ENCODE data around the gene ERH.

ERH gene

DNA sequence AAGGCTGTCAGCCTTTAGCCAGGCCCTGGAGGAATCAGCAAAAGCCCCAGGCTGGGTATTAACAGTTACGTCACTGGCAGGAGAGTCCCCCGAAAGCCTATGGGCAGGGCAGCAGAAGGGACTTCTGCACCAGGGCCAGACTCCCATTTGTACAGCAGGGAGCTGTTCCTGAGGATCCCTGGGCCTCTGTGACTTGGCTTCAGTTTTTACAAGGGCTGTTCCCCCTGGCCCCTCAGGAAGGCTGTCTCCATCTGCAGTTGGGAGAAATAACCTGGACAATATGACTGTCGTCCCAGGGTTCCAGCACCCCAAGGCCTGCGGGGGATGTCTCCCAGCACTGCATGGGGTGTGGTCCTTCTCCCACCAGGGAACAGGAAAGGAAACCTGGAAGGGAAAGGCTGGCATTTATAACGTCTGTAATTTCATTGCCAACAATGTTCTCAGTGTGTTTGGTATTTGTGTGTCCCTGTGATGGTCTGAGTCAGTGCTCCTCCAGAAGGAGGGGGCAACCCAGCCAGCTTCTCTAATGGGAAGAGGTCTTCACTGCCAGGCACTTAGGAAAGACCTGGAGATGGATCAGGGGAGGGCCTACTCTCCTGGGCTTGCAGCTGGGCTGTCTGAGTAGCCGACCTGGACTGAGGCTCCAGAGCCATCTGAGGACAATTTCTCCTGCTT is 42.4 kb downstream of the ERH start:
- no peak for DNase-seq (ENCODE audit: low spot score)

DNA sequence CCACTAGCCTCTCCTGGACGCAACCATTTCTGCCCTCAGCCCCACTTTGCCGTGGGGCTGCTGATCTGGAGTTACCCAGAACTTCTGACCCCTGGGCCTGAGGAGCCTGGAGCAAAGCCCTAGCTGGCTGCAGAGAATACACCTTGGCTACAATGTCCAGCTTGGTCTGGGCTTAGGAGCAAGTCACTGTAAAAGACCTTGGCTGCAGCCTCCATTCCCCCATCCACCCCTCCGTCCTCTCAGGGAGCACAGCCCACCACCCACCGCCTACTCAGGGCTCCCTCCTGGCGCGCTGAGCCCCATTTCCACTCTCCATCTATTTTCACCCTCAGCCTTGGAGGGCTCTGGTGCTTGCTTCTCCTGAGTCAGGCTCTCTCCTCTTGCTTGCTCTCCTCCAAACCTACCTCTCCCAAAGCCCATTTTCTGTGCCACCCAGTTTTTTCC is 42.9 kb downstream of the ERH start:
- no peak for DNase-seq (ENCODE audit: low spot score)

DNA sequence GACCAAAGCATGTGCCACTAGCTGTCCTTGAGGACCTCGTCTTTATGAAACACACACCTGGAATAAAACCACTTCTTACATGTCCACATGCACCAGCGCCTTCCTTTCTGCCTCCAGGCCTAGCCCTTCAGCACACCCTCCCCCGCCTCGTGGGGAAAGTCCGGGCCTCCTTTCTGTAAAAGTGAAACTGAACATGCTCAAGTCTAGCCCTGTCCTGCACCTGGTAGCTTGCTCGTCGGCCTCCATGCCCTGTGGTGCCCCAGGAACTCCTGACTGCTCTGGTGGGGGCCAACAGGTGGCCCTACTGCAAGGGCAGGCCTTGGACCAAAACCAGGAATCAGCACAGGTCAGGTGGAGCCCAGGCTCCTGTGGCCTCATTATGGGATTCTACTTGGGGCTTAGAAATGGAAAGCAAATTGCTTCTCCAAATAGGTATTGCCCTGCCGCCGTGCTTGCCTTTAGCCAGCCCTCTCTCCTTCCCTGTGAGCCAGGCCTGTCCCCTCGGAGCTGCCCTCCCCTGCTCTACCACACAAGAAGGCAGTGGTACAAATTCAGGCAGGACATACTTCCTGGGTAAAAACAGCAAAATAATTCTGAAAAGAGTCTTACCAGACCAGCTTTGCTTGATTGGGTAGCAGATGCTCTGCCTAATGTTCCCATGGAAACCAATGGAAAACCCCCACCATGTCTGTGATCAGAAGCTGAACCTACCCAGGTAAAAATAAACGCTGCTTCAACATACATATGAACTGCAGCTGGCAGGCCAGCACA is 43.5 kb downstream of the ERH start:
- no peak for DNase-seq (ENCODE audit: low spot score)

DNA sequence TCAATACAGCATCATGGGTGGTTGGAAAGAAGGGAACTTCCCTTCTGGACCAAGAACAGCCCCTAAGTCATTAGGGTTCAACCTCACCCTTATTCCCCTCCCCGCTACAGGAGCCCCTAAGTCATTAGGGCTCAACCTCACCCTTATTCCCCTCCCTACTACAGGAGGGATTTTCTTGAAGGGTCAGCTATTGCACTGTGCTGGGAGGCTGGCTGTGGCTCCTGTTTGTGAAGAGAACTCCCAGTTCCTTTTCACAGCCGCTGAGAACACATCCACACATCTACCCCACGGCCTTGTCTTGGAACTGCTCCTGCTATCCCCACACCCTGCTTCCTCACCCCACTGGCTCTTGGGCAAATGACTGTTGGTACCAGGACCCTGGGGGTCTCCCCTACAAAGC is 44.9 kb downstream of the ERH start:
- DNase-seq (ENCODE audit: low spot score) = no peak

- DNase-seq (ENCODE audit: low spot score) = no peak
These were observed 46.2 kb downstream of the ERH start for GRCh38 chr14:69351911-69352310.

GRCh38 chr14:69351385-69351784 is 46.7 kb downstream of the ERH start:
- no peak for DNase-seq (ENCODE audit: low spot score)

DNA sequence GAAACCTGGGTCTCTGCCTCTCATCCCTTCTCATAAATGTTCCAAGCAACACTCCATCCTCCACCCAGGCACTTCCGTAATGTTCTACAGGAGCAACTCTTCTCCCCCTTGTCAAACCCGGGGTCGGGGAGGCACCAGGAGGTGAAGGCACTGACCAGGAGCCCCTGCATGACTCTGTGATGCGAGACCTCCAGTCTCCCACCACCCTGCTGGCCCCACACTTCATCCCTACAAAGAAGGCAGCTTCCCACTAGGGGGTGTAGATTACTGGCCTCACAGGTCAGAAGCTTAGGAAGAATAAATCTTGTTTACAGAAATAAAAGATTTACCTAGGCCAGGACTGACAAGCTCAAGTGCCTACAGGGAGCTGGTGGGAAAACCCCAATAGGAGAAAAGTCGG is 47.2 kb downstream of the ERH start:
- DNase-seq (ENCODE audit: low spot score) = no peak

DNA sequence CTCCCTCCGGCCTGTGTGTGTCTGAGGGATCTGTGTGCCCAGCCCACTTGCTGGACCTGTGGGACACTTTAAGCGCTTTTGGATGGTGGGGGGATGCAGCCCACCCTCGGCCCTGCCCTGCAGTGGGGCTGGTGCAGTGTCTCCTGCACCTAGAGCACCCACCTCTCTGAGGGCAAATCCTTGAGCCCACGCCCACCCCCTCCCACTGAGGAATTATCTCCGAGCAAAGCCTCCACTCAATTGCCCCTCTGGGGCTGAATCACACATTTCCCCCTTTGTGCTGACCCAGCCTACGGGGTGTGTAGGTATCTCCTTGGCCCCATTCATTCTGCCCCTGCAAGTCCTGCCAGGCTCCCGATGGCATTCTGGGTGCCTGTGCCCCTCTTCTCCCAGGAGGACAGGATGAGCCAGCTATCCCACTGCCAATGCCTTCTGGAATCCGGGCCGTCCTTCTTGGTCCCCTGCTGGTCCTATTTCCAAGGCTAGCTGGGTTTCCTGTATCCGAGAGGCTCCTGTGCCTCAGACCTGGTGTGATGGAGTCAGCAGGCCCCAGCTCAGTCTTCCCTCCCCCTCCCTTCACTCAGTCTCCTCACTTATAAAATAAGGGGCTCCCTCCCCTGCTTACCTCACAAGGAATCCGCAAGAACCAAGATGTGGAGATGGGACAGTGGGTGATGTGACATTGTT is 48.9 kb downstream of the ERH start:
- no peak for DNase-seq (ENCODE audit: low spot score)

DNA sequence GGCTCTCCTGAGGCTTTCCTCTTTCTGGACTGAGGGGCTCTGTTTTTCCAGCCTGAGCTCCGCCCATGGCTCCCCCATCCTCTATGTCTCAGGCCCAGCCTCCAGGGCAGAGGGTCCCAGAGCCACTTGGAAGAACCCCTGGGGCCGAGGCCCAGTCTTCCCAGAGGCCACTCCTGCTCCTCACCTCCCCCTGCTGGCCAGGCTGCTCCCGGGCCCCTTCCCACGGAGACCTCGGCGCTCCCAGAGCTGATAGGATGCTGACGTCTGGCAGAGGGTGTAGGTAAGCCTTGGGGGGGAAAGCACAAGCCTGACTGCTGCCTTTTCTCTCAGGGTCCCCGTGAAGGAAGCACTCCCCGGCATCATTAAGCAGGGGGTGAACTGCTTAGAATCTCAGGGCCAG is 51.4 kb downstream of the ERH start:
- no peak for DNase-seq (ENCODE audit: low spot score)

DNA sequence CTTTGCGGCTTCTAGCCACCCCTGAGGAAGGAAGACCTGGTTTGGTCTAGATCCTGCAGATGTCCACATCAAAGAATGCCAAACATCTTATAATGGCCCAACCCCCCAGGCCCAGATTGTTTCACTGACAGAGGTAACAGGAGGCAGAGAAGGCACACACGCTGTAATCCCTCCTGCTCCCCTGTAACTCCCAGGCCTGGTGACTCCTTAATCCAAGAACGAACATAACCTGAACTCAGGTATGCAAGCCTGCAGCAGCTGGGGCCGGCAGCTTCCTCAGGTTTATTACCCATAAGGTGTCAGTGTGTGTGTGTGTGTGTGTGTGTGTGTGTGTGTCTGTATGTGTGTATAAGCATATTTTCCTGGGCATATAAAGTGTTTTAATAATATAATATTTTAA is 52.7 kb downstream of the ERH start:
- DNase-seq (ENCODE audit: low spot score) = no peak

DNA sequence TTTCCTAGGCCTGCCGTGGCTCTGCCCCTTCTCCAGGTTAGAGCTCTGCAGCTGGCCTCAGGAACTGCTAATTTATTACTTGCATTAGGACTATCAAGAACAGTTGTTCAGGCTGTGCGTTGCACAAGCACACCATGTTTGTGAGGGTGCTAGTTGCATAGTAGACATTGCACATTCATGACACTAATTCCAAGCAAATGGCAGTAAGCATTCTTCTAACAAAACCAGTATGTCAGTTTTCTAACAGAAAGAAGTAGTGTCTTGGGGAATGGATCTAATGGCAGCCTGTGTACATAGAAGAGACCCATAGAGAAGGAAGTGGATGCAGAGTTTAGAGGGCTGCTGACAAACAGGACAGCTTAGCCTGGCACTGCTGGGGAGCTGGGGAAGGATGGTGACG is 53.9 kb downstream of the ERH start:
- DNase-seq (ENCODE audit: low spot score) = no peak

DNA sequence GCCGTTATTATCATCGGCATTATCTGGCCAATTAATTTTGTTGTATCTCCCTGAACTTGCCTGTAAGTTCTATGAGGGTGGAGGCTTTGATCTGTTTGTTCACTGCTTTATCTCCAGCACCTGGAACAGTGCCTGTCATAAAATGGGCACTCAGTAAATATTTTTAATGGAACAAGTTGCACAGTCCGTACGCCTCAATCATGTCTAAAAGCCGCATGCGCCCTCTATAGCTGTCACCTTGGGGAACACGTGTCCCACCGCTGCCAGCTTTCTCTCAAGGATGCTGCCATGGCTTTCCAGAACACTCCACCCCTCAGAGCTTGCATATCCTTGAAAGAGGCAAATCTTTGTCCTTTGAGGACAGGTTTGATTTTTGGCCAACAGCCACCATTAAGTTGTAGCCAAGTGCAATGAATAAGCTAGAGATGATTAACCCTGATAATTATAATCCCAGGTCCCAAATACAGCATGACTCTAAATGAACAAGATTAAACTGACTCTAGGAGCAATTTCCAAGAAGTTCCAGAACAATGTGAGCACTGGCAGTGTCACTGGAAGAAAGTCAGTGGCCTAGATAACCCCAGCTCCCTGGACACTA is 55.1 kb downstream of the ERH start:
- no peak for DNase-seq (ENCODE audit: low spot score)

DNA sequence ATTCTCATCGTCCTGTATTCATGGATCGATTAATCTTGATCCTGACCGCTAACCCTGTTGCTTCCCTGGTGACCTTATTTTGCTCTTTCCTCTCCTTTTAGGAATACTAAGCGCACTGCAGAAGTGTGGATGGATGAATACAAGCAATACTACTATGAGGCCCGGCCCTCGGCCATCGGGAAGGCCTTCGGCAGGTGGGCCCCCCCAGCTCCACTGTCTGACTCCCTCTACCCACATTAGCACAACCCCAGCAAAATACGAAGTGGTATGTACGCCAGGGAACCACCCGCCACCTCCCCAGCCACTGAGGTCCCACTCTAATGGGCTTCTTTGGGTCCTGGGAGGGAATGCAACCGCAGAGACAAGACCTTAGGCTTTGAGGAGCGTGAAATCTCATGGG is 58.7 kb downstream of the ERH start:
- no peak for DNase-seq (ENCODE audit: low spot score)

DNA sequence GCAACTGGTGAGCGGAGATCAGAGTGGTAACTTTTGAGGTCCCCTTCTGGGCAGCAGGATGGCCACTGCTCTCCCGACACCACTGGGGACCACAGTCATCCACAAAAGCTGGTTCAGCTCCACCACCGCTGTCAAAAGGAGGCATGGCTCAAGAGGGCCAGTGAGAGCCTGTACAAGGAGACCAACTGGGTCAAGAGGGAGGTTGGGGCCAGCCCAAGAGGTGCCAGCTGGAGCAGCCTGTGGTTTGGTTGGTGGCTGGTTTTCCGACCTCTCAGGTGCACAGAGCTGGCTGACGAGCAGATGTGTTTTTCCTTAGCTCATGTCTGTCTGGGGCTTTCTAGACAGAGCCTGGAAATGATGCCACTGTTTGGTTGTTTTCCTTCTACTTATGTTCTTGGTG is 60.1 kb downstream of the ERH start:
- no peak for DNase-seq (ENCODE audit: low spot score)

- no peak for DNase-seq (ENCODE audit: low spot score)
These were observed 62.7 kb downstream of the ERH start for GRCh38 chr14:69335371-69335771.

DNA sequence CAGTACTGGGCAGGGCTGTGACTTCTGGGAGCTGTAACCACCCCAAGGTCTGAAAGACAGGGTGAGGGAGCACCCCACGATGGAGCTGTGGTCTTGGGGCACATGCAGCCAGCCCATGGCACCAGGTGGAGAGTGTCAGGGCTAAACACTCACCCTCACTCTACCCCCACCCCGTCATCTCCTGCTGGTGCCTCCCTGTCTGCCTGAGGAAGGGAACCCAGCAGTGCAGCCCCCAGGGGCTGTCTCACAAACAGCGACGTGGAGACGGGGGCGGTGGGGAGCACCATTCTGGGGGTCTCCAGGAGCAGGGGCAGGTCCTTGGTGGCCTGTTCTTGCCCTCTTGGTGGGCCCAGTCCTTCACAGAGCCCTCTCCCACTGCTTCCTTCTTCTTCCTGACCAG is 63.5 kb downstream of the ERH start:
- DNase-seq (ENCODE audit: low spot score) = no peak

- no peak for DNase-seq (ENCODE audit: low spot score)
These were observed 64.2 kb downstream of the ERH start for GRCh38 chr14:69333791-69334337.

DNA sequence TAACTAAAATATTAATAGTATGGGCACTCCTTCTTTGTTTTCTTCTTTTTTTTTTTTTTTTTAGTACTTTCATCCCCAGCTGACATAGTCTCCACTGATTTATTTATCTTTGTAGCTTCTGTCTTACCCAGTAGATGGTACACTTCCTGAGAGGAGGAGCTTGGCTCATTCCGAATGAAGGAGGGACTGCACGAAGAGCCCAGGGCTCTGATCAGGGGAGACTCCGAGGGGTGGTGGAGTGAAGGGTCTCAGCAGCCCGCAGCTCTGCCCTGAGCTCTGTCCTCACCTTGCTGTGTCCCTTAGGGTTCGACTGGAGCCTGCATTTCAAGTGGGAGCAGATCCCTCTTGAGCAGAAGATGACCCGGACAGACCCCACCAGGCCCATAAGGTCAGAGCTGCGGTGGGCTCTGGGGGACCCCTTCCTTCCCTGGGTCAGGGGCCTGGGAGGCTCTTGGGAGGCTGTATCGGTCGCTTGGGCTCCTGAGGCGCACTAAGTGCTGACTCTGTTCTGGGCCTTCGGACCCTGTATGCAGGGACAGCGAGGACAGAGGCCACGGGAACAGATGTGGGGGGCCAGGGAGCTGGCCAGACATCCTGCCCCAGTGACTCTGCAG is 65.2 kb downstream of the ERH start:
- no peak for DNase-seq (ENCODE audit: low spot score)

DNA sequence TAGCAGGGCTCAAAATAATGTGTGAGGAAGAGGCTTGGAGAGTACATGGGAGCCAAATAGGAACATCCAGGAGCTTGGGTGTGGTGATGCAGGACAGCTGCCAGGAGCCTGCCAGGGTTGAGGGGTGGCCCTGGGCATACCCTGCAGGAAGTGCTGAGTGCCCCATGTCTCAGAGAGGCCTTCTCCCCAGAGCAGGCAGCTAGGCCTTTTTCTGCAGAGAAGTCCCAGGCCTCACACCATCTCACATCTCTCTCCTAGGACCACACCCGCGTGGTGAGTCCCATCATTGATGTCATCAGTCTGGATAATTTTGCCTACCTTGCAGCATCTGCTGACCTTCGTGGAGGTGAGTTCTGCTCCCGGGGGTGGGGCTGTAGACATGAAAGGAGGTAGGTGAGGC is 66.9 kb downstream of the ERH start:
- no peak for DNase-seq (ENCODE audit: low spot score)
